ENCODE data around the gene TUBA3D.
"Not testable (repeated sequence)": the region's sequence is repeated elsewhere in the genome, so short reads cannot be mapped to it uniquely, and the experiment has no call there.

The TUBA3D gene

DNA sequence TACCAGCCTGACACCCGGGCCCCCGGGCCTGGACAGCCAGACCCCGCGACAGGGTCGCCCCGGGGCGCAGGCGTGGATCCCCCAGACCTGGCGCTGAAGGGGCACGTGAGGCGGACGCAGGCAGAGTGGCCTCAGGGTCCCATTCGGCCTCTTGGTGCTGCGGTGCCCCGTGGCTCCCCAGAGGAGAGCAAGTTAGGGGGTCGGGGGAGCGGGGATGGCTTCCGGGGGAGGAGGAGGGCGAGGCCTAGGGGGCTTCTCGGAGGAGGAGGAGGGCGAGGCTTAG, 30.5 kb upstream of the TUBA3D start:
- not testable (repeated sequence) for H2AFZ ChIP-seq (ENCODE audit: low read depth, low read length, severe bottlenecking); H3K9me2 ChIP-seq (replicated peaks; ENCODE audit: insufficient read depth, low read length); H3K27me3 ChIP-seq (ENCODE audit: low read length); H3K27ac ChIP-seq (ENCODE audit: low read depth, low read length); H3K9ac ChIP-seq (ENCODE audit: low read length); H3K9me3 ChIP-seq (ENCODE audit: insufficient read depth, low read length); H3F3A ChIP-seq (ENCODE audit: insufficient read depth); H3K36me3 ChIP-seq (ENCODE audit: low read length); H3K4me3 ChIP-seq (ENCODE audit: insufficient read depth, low read length, poor library complexity, severe bottlenecking); H3K79me2 ChIP-seq (ENCODE audit: insufficient read depth, low read length); H3K4me2 ChIP-seq (ENCODE audit: low read depth, low read length, poor library complexity, severe bottlenecking); H4K20me1 ChIP-seq (ENCODE audit: low read depth, low read length)

DNA sequence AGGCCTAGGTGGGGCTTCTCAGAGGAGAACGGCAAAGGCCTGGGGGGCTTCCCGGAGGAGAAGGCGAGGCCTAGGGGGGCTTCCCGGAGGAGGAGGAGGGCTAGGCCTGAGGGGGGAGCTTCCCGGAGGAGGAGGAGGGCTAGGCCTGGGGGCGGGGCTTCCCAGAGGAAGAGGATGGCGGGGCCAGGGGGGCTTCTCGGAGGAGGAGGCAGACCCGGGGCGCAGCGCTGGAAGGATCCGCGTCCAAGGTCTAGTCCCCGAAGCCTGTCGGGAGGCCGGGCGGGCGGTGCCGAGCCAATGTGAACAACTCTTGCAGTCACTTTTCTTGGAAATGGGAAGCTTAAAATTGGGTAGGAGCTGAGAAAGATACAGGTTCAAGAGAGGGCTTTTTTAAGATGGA, 30.0 kb upstream of the TUBA3D start:
- TF ChIP-seq, protein P1, sequence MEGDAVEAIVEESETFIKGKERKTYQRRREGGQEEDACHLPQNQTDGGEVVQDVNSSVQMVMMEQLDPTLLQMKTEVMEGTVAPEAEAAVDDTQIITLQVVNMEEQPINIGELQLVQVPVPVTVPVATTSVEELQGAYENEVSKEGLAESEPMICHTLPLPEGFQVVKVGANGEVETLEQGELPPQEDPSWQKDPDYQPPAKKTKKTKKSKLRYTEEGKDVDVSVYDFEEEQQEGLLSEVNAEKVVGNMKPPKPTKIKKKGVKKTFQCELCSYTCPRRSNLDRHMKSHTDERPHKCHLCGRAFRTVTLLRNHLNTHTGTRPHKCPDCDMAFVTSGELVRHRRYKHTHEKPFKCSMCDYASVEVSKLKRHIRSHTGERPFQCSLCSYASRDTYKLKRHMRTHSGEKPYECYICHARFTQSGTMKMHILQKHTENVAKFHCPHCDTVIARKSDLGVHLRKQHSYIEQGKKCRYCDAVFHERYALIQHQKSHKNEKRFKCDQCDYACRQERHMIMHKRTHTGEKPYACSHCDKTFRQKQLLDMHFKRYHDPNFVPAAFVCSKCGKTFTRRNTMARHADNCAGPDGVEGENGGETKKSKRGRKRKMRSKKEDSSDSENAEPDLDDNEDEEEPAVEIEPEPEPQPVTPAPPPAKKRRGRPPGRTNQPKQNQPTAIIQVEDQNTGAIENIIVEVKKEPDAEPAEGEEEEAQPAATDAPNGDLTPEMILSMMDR (IDR thresholded peaks at IDR 0.05; ENCODE audit: insufficient read depth, low read length, poor library complexity, severe bottlenecking), result no peak
- no peak for TF ChIP-seq EZH2phosphoT487 (conservative IDR thresholded peaks at IDR 0.05; ENCODE audit: low read length)
- H3K9me3 ChIP-seq (ENCODE audit: insufficient read depth, low read length), result no peaks in the 10 kb centered on the region
- no peak overlapping the region for H3K9ac ChIP-seq (ENCODE audit: low read length)
- no peaks in the 10 kb centered on the region for H4K20me1 ChIP-seq (ENCODE audit: low read depth, low read length)
- H3K4me2 ChIP-seq (ENCODE audit: low read depth, low read length, poor library complexity, severe bottlenecking), result no peak overlapping the region
- H3F3A ChIP-seq (ENCODE audit: insufficient read depth), result no peaks in the 10 kb centered on the region
- H3K79me2 ChIP-seq (ENCODE audit: insufficient read depth, low read length), result no peaks in the 10 kb centered on the region
- no peaks in the 10 kb centered on the region for H3K9me2 ChIP-seq (replicated peaks; ENCODE audit: insufficient read depth, low read length)
- H3K36me3 ChIP-seq (ENCODE audit: low read length), result no peaks in the 10 kb centered on the region
- no peaks in the 10 kb centered on the region for H3K27me3 ChIP-seq (ENCODE audit: low read length)
- H3K27ac ChIP-seq (ENCODE audit: low read depth, low read length), result no peak overlapping the region
- H3K4me3 ChIP-seq (ENCODE audit: insufficient read depth, low read length, poor library complexity, severe bottlenecking), result no peak overlapping the region
- H2AFZ ChIP-seq (ENCODE audit: low read depth, low read length, severe bottlenecking), result no peak overlapping the region

DNA sequence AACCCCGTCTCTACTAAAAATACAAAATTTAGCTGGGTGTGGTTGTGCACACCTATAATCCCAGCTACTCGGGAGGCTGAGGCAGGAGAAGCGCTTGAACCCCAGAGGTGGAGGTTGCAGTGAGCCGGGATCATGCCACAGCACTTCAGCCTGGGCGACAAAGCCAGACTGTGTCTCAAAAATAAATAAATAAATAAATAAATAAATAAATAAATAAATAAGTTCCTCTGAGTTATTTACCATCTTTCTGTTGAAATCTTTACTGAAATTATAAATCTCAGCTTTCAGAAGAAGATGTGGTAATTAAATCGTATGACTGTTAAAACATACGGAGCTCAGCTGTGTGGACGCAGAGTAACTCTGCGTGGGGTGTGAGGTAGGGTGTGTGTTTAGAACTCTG, 27.9 kb upstream of the TUBA3D start:
- not testable (repeated sequence) for H3K4me3 ChIP-seq (ENCODE audit: insufficient read depth, low read length, poor library complexity, severe bottlenecking); H3K79me2 ChIP-seq (ENCODE audit: insufficient read depth, low read length); H3K9me2 ChIP-seq (replicated peaks; ENCODE audit: insufficient read depth, low read length); H3K36me3 ChIP-seq (ENCODE audit: low read length); H3F3A ChIP-seq (ENCODE audit: insufficient read depth); H4K20me1 ChIP-seq (ENCODE audit: low read depth, low read length); H3K9me3 ChIP-seq (ENCODE audit: insufficient read depth, low read length); H3K27me3 ChIP-seq (ENCODE audit: low read length); H3K4me2 ChIP-seq (ENCODE audit: low read depth, low read length, poor library complexity, severe bottlenecking); H3K9ac ChIP-seq (ENCODE audit: low read length); H3K27ac ChIP-seq (ENCODE audit: low read depth, low read length); H2AFZ ChIP-seq (ENCODE audit: low read depth, low read length, severe bottlenecking)

DNA sequence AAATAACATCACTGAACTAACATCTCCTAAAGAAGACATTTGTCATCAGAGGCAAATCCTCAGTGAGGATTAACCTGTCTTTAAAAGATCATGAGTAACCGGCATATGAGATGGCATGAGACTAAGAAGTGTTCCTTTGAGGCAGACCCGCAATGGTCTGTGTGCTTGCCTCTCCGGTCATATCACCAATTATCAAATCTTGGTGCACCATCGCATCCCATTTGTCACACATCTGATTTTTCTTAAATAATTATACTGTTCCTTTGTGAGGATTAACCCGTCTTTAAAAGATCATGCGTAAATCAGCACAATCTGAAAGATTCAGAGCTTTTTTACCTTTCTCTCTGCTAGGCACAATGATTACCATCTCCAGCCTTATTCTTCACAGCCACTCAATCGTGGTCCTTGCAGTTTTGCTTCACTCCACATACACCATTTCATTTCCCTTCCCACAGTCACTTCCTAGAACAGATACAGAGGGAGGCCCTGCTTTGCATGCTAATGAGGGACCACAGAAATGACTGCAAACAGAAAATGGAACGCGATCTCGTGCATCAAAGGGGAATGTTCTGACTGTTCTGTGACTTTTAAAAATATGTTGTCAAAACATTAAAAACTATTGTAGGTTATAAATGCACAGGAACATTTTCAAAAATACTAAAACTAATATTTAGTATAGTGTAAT, 24.5 kb upstream of the TUBA3D start:
- not testable (repeated sequence) for H3K9me3 ChIP-seq (ENCODE audit: insufficient read depth, low read length); H3K9ac ChIP-seq (ENCODE audit: low read length); H3K9me2 ChIP-seq (replicated peaks; ENCODE audit: insufficient read depth, low read length); H3K4me2 ChIP-seq (ENCODE audit: low read depth, low read length, poor library complexity, severe bottlenecking); H3F3A ChIP-seq (ENCODE audit: insufficient read depth); H3K4me3 ChIP-seq (ENCODE audit: insufficient read depth, low read length, poor library complexity, severe bottlenecking); H4K20me1 ChIP-seq (ENCODE audit: low read depth, low read length); H3K79me2 ChIP-seq (ENCODE audit: insufficient read depth, low read length); H3K27me3 ChIP-seq (ENCODE audit: low read length); H3K27ac ChIP-seq (ENCODE audit: low read depth, low read length); H3K36me3 ChIP-seq (ENCODE audit: low read length); H2AFZ ChIP-seq (ENCODE audit: low read depth, low read length, severe bottlenecking)

DNA sequence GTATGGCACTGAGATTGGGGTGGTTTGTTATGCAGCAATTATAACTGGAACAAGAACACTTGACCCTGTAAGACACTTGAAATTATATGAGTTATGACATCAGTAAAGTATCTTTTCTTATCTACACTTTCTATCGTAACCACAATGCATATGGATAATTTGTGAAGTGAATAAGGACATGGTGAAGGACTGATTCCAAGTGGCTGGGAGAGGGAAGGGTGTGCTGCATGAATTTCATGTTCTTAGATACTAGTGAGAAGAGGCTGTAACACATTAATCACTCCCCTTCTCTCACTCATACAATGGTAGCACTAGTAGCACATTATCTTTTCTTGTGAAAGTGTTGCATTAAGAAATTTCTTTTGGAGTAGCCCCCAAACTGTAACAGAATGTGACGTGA, 21.0 kb upstream of the TUBA3D start:
- H3K4me3 ChIP-seq (ENCODE audit: insufficient read depth, low read length, poor library complexity, severe bottlenecking), result not testable (repeated sequence)

DNA sequence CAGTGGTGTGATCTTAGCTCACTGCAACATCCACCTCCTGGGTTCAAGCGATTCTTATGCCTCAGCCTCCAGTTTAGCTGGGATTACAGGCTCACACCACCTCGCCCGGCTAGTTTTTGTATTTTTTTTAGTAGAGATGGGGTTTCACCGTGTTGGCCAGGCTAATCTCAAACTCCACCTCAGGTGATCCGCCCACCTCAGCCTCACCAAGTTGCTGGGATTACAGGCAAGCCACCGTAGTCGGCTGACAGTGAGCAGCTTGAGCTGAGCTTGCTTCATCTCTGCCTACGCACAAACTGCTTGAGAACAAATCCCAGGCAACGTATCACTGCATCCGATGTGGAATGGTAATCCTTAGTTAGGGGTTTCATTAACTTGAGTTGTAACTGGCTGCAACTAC, 8.2 kb upstream of the TUBA3D start:
- not testable (repeated sequence) for H3K9ac ChIP-seq (ENCODE audit: low read length); H3K36me3 ChIP-seq (ENCODE audit: low read length); H3K4me2 ChIP-seq (ENCODE audit: low read depth, low read length, poor library complexity, severe bottlenecking); H3F3A ChIP-seq (ENCODE audit: insufficient read depth); H3K27ac ChIP-seq (ENCODE audit: low read depth, low read length); H3K79me2 ChIP-seq (ENCODE audit: insufficient read depth, low read length); H3K9me3 ChIP-seq (ENCODE audit: insufficient read depth, low read length); H2AFZ ChIP-seq (ENCODE audit: low read depth, low read length, severe bottlenecking); H3K9me2 ChIP-seq (replicated peaks; ENCODE audit: insufficient read depth, low read length); H3K27me3 ChIP-seq (ENCODE audit: low read length); H4K20me1 ChIP-seq (ENCODE audit: low read depth, low read length); H3K4me3 ChIP-seq (ENCODE audit: insufficient read depth, low read length, poor library complexity, severe bottlenecking)

More for the DNA sequence above, 21.0 kb upstream of the TUBA3D start:
- not testable (repeated sequence) for H4K20me1 ChIP-seq (ENCODE audit: low read depth, low read length); H3F3A ChIP-seq (ENCODE audit: insufficient read depth); H3K9ac ChIP-seq (ENCODE audit: low read length); H3K9me2 ChIP-seq (replicated peaks; ENCODE audit: insufficient read depth, low read length); H2AFZ ChIP-seq (ENCODE audit: low read depth, low read length, severe bottlenecking); H3K9me3 ChIP-seq (ENCODE audit: insufficient read depth, low read length); H3K36me3 ChIP-seq (ENCODE audit: low read length); H3K79me2 ChIP-seq (ENCODE audit: insufficient read depth, low read length); H3K27me3 ChIP-seq (ENCODE audit: low read length); H3K27ac ChIP-seq (ENCODE audit: low read depth, low read length); H3K4me2 ChIP-seq (ENCODE audit: low read depth, low read length, poor library complexity, severe bottlenecking)

DNA sequence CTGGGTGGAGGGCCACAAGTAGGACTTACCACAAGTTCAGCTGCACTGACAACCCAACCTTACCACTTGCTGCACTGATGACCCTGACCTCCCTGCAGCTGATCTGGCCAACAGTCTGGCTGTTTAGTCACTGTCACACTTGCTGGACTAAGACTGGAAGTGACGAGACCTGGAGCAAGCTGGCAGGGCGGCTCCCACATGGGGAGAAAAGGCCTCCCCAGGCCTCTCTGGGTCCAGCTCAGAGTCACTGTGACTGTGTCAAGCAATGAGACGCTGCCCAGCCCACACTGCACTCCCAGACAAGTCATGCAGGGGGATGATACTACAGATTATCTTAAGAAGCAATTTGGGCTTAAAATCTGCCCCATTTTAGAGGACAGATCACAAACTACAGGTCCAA, 5.0 kb upstream of the TUBA3D start:
- H3K4me3 ChIP-seq (ENCODE audit: insufficient read depth, low read length, poor library complexity, severe bottlenecking); H3K27me3 ChIP-seq (ENCODE audit: low read length); H3K36me3 ChIP-seq (ENCODE audit: low read length); H3K9me2 ChIP-seq (replicated peaks; ENCODE audit: insufficient read depth, low read length); H3K9me3 ChIP-seq (ENCODE audit: insufficient read depth, low read length); H2AFZ ChIP-seq (ENCODE audit: low read depth, low read length, severe bottlenecking); H4K20me1 ChIP-seq (ENCODE audit: low read depth, low read length); H3K27ac ChIP-seq (ENCODE audit: low read depth, low read length); H3F3A ChIP-seq (ENCODE audit: insufficient read depth); H3K9ac ChIP-seq (ENCODE audit: low read length); H3K4me2 ChIP-seq (ENCODE audit: low read depth, low read length, poor library complexity, severe bottlenecking); H3K79me2 ChIP-seq (ENCODE audit: insufficient read depth, low read length): not testable (repeated sequence)

Data from SU-DHL-6 (cell line).